ENCODE data around the gene EIF2D. TPM values are rescaled to one million over a fixed set of nuclear protein-coding genes. Genes with fewer than 3 reads are reported as not detected.
A peak's percentile ranks its signal among the peaks of the same experiment; 100 is the strongest.
"Not testable (repeated sequence)": the region's sequence is repeated elsewhere in the genome, so short reads cannot be mapped to it uniquely, and the experiment has no call there.

The EIF2D gene
- total RNA-seq, 1 donor from 2014 or later, result 26.4 TPM

DNA sequence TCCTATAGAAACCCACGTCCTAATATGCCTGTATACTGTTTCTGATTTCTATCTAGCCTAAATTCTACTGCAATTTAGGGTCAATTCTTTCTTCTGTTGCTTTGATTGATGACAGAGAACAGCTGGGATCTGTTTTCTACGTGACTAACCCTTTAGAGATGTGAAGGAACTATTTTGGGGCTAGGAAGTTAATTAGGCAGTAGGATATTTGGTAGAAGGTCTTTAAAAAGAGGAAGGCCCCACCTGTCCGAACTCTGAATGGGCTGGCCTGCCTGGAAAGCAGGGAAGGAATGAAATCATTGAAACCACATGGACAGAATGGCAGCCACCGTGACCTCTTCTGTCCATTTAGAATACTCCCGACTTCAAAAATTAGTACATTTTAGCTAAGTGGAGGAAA, 21.0 kb downstream of the EIF2D start:
- ATAC-seq (no peak), DNase-seq (no peak)
- intact Hi-C loops (cut with micrococcal nuclease), result no loop called here

DNA sequence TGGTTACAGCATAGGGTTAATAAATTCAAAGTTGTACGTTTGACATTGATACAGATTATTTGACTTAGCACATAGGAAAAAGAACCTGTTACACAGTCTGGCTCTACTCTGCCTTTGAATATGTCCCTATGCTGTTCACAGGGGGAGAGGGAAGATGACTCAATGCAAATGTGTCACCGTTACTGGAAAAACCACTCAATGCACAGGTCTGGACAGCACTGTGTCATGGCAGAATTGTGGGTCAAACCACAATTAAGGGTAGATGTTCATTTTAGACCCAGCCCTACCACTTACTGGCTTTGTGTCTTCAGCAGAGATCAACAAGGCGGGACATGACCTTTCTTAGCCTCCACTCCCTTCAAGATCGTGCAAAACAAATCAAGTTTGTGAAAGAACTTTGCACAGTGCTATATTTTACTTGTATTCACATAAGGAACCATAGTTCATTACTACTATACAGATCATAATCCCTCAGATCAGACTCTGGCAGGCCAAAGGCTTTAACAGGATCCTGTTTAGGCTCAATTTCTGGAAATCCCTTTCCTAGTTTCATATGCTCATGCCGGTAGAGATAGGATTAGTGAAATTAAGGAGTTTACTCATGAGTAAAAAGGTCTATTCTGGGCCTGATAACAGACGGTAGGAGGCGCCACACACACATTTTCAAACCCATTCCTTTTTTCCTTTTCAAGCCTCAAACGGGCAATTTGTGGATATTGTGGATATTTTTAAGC, 22.1 kb downstream of the EIF2D start:
- DNase-seq, result no peak
- intact Hi-C loops (cut with micrococcal nuclease), result no loop called here
- ATAC-seq, result no peak

DNA sequence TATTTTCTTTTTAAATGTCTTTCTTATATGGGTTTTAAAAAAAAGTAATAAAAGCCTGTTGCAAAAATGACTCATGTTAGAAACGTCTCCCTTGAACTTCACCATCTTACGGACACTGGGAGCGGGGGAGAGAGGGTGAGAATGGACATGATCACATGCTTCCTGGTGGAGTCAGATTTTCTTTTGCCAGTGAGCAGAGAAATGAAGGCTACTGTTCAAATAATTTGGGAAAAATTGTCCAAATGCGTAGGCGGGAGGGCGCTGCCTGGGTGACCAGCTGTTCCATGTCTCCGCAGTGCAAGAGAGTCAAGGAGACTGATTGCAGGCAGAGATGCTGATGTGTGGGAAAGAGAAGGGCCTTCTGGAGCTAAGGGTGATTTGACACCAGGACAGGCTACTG, 23.1 kb downstream of the EIF2D start:
- ATAC-seq, result peak; percentile 85
- DNase-seq, result peak; percentile 49
- intact Hi-C loops (cut with micrococcal nuclease), result no loop called here

DNA sequence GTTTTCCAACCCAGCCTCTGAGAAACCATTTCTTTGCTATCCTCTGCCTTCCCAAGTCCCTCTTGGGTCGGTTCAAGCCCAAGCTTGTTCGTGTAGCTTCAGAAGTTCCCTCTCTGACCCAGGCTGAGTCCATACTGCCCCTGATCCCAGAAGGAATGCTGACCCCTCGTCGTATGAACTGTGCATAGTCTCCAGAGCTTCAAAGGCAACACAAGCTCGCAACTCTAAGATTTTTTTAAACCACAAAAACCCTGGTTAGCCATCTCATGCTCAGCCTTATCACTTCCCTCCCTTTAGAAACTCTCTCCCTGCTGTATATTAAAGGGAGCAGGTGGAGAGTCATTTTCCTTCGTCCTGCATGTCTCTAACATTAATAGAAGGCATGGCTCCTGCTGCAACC, 23.8 kb downstream of the EIF2D start:
- intact Hi-C loops (cut with micrococcal nuclease), result no loop called here
- no peak for ATAC-seq
- no peak for DNase-seq

DNA sequence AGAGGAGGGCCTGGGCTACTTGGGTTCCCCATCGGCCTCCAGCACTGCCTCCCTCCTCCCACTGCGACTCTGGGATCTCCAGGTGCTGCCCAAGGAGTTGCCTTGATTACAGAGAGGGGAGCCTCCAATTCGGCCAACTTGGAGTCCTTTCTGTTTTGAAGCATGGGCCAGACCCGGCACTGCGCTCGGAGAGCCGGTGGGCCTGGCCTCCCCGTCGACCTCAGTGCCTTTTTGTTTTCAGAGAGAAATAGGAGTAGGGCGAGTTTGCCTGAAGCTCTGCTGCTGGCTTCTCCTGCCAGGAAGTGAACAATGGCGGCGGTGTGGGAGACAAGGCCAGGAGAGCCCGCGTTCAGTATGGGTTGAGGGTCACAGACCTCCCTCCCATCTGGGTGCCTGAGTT, 24.4 kb downstream of the EIF2D start:
- no peak for ATAC-seq
- intact Hi-C loops (cut with micrococcal nuclease), result no loop called here
- DNase-seq, result no peak

DNA sequence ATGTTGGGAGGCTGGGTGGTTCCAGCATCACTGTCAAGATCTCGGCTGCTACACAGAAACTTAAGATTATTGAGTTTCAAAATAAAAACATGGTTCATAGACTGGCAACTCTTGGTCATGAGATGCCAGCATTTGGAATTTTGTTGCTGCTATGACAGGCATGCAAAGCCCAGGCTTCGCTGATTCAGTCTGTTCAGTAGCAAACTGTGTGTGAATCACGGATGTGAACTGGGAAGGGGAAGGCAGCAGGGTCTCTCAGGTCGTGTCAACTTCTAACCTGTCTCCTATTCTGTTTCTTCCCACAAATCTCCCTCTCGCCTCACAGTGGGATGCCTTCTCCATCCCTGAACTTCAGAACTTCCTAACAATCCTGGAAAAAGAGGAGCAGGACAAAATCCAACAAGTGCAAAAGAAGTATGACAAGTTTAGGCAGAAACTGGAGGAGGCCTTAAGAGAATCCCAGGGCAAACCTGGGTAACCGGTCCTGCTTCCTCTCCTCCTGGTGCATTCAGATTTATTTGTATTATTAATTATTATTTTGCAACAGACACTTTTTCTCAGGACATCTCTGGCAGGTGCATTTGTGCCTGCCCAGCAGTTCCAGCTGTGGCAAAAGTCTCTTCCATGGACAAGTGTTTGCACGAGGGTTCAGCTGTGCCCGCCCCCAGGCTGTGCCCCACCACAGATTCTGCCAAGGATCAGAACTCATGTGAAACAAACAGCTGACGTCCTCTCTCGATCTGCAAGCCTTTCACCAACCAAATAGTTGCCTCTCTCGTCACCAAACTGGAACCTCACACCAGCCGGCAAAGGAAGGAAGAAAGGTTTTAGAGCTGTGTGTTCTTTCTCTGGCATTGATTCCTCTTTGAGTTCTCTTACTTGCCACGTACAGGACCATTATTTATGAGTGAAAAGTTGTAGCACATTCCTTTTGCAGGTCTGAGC, 25.5 kb downstream of the EIF2D start:
- no peak for DNase-seq
- ATAC-seq, result no peak
- intact Hi-C loops (cut with micrococcal nuclease), result no loop called here

DNA sequence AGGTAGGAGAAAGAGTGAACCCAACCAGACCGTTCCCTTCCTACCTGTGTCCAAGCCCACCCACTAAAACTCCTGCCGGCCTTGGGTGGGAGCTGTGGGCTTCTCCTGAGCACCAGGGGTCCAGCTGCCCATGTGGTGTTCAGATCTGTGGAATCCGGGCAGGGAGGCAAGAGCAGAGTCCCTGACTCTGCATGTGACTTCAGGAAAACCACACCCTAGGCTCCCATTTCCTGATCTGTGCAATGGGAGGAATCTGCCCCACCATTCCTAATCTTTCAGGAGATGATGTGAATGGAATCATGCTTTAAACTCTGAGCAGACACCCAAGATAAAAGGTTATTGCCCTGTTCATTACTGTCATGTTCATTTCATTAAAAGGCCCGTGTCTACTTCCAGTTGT, 27.6 kb downstream of the EIF2D start:
- no peak for ATAC-seq
- intact Hi-C loops (cut with micrococcal nuclease), result loop anchor here (2.0 kb wide), 2 partner anchors 40 to 94 kb away; no protein-coding TSS in a partner anchor
- no peak for DNase-seq

DNA sequence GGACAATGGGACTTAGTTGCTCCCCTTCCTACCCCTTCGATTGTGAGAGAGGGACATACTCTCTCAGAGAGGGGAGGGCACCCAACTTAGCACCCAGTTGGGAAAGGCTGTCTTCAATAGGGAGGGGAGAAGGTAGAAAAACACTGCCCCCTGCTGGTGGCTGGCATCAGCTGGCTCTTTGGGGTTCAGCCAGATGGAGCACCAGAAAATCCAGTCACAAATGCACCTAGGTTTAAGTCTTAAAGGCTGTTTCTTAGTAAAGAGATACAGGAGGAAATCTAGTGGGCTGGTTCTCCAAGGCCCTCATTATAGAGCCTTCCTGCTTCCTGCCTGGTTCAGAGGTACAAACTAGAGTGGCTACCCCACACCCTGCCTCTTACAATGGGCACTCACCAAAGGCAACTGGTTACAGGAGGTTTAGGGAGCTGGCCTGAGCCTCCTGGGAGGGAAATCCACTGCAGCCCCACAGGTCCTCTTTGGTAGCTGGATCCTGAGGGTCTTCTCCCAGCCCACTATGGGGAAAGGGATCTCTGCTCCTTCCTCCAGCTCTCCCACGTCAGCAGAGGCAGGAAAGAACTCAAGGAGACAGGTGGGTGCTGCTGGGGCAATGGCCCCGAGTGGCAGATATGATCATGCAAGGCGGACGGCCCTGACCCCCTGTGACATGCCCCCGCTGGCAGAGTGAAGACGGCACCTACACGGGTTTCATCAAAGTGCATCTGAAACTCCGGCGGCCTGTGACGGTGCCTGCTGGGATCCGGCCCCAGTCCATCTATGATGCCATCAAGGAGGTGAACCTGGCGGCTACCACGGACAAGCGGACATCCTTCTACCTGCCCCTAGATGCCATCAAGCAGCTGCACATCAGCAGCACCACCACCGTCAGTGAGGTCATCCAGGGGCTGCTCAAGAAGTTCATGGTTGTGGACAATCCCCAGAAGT, 28.3 kb downstream of the EIF2D start:
- DNase-seq, result peak; percentile 83
- ATAC-seq, result peak; percentile 59
- intact Hi-C loops (cut with micrococcal nuclease), result loop anchor here (2.0 kb wide), 2 partner anchors 39 to 93 kb away; no protein-coding TSS in a partner anchor

DNA sequence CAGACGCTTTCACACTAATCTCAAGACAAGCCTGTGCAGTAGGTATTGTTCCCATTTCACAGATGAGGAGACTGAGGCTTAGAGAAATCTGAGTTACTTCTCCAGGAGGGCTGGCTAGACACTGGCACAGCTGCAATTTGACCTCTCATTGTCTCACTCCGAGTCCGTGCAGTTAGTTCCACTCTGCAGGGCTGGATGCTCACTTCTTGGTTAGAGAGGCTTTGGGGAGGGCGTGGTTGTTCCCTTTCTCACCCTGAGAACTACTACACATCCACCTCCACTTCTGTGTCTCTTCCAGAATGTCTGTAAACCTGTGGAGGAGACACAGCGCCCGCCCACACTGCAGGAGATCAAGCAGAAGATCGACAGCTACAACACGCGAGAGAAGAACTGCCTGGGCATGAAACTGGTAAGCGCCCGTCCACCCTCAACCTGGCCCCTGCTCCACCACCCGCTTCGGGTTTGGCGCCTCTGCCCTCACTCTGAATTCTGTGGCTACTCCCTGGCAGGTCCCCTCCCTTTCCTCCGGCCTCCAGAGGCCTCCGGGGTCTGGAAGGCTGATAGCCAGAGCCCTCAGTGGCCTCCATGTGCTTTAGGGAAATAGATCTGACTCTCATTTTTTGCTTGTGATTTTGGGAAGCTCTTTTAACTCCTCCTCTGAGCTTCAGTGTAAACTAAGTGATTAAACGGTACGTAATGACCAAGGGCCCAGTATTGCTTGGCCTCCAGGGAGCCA, 29.1 kb downstream of the EIF2D start:
- intact Hi-C loops (cut with micrococcal nuclease), result no loop called here
- ATAC-seq (no peak), DNase-seq (no peak)

DNA sequence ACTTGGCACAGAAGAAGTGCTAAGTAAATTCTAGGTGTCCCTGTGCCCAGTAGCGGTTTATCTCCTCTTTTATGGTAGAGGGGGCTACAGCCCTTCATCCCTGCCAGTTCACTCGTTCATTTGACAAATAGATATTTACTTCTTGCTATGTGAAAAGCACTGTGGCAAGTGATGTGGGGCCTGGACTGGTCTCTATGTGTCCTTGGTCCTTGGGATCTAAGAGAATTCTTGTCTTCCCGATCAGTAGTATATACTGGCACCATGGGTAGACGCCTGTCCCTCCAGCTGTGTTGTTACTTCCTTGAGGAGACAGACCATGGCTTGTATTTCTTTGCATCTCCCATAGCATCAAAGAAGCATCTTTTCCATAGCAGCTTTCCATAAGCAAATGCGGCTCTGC, 29.7 kb downstream of the EIF2D start:
- intact Hi-C loops (cut with micrococcal nuclease), result no loop called here
- ATAC-seq (no peak), DNase-seq (no peak)

DNA sequence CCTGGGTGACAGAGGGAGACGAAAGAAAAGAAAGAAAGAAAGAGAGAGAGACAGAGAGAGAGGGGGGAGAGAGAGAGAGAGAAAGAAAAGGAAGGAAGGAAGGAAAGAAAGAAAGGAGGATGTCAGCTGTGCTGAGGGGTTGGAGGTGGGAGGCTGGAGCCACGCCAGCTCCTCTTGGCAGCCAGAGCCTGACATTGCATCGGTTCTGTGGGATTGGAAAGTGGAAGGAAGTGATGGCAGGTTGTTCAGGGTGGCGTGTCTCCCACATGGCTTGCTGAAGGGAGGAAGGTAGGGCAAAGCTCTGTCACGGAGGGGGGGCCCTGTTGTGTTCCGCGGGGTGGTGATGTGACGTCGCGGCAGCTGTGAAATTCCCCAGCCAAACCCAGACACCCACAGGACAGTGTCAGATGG, 30.7 kb downstream of the EIF2D start:
- intact Hi-C loops (cut with micrococcal nuclease), result no loop called here
- no peak for ATAC-seq

DNA sequence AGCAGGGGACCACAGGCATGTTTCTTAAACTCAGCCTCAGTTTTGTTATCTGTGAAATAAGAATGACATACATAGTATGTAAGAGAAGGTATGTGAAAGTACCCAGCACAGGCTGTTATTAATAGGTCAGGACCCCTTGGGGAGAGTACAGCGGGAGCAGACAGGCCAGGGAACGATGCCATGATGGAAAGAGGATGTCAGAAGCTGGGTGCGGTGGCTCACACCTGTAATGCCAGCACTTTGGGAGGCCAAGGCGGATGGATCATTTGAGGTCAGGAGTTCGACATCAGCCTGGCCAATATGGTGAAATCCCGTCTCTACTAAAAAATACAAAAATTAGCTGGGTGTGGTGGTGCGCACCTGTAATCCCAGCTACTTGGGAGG, 31.2 kb downstream of the EIF2D start:
- intact Hi-C loops (cut with micrococcal nuclease); ATAC-seq; DNase-seq: not testable (repeated sequence)

More for the DNA sequence above, 30.7 kb downstream of the EIF2D start:
- no peak for DNase-seq

DNA sequence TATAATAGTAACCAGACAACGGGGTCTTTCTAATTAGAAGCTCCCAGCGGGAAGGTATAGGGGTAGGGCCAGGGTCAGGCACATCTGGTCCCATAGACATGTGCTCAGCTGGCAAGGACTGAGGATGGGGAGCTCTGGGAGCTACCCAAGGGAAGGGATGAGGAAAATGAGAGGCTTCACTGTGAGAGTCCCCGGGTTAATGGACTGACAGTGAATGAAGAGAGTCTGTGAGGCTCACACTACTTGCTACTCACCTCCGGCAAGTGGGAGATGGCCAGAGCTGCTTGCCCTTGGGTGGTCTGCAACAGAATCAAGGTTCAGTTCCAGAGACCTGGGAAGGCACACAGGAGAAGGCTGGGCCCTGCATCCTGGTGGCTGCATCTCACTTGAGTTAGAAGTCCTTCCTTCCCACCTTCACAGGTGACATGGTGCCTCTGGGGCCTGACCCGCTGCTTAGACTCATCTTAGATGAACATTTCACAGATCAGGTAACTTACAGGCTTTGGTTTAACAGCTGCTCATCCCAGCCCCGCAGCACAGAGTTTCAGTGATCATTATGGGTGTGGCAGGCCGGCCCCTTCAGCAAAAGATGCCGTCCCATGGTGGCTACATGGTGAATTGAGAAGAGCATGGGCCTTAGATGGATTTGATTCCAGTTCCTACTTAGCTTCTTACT, 31.7 kb downstream of the EIF2D start:
- ATAC-seq, result no peak
- intact Hi-C loops (cut with micrococcal nuclease), result no loop called here
- DNase-seq, result no peak

DNA sequence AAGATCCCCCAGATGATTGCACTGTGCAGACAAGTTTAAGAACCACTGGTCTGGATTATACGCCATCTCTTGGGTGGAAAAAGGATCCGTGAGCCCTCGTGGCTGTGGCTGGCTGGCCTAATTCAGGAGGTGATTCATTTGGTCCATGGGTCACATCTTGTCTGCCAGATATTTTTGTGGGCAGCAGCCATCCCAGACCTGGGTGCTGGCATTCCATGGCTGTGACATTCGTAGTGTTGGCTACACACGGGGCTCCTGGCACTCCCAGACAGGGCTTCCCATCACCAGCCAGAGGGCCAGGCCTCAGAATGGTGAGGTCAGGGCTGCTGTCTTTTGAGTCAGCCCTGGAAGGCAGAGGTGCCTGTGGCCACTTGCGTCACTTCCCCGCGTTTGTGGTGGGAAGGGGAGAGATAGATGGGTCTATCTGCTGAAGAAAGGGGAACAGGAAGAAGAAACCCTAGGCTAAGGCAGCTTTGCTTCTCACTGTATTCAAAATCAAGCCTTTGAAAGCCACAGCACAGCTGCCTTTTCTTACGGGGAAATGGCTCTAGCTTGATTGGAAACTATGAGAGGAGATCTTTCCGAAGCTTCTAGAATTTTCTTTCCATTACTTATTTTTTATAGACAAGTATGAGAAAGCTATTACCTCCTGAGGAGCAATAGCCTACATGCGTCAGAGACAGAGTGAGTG, 32.4 kb downstream of the EIF2D start:
- DNase-seq, result peak; percentile 77

DNA sequence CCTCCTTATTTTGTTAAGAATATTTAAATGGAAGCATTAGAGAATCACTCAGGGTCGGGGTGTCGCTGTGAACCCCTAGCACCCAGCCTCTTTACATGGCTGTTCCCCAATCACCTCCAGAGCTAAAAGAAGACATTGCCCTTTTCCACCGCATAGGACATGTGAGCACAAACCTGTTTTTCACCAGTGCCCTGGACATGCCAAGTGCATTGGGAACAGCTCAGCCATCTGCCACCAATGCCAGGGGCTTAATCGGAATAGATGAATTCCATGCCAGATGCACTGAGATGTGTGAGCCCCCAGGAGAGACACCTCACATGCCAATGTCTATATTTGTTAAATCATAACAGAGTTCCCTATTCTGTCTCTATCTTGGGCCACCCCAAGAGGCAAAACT, 33.3 kb downstream of the EIF2D start:
- peak; percentile 9 for ATAC-seq
- intact Hi-C loops (cut with micrococcal nuclease), result loop anchor here (10.0 kb wide), 1 partner anchor 654 kb away; no protein-coding TSS in a partner anchor
- no peak for DNase-seq

More for the DNA sequence above, 32.4 kb downstream of the EIF2D start:
- intact Hi-C loops (cut with micrococcal nuclease), result loop anchor here (10.0 kb wide), 1 partner anchor 655 kb away; no protein-coding TSS in a partner anchor
- peak; percentile 81 for ATAC-seq

DNA sequence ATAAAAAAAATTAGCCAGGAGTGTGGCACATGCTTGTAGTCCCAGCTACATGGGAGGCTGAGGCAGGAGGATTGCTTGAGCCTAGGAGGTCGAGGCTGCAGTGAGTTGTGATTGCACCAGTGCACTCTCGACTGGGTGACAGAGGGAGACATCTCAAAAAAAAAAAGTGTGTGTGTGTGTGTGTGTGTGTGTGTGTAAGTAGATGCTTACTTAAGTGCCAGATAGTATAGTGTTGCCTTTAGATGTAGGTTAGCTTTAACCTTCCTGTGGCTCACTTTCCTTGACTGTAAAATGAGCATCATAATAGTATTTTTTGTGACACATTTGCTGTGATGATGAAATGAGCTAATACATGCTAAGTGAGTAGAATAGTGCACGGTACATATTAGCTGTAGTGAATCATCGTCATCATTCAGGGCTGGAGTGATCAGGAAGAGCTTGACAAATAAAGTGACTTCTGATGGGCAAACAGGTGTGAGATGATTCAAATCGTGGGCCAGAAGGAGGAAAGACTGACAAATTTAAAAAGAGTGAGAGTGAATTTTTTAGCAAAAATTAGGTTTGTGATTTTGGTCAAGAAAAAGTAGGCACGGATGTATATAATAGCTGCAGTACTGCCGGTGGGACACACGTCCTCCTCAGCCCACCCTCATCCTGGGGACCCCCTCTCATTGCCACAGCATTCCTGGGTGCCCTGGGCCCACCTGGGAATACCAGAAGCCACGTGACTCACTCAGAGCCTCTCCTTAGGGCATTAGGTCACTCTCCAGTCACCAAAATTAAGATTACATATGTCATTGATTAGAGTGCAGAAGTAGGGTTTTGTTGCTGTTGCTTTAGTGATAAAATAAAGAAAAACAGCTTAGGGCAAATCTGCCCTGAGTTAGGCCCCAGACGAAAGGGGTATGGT, 33.9 kb downstream of the EIF2D start:
- intact Hi-C loops (cut with micrococcal nuclease), result loop anchor here (10.0 kb wide), 1 partner anchor 654 kb away; no protein-coding TSS in a partner anchor
- no peak for ATAC-seq
- DNase-seq, result no peak
